ENCODE results near the gene UPF1.

DNA sequence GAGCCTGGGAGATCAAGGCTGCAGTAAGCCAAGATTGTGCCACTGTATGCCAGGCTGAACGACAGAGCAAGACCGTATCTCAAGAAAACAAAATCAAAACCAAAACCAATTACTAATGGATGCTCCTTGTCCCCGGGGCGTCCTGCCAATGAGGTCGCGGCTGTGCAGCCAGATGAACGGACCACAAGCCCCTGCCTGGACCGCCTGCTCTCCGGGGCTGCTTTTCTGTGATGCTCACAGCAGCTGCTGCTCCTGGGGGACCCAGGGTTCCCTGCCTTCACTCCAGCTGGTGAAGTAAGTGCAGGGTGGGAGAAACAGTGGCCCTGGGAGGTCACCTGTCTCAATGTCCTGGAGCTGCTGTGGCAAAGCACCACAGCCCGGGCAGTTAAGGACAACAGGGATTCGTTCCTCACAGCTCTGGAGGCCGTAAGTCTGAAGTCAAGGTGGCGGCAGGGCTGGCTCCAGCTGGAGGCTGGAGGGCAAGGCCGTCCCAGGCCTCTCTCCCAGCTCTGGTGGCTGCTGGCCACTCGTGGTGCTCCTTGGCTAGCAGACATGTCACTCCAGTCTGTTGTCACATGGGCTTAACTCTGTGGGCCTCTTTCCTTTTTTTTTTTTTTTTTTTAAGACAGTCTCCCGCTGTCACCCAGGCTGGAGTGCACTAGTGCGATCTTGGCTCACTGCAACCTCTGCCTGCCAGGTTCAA, 77.3 kb downstream of the UPF1 start:
- TF ChIP-seq CTCF (IDR thresholded peaks at IDR 0.05) (no peak), POLR2A (IDR thresholded peaks at IDR 0.05) (no peak)

Measured in adrenal gland (tissue), 5 donors.